ENCODE results near the gene EXOC6. TPM values are rescaled to one million over a fixed set of nuclear protein-coding genes. Genes with fewer than 3 reads are reported as not detected.
A peak's percentile ranks its signal among the peaks of the same experiment; 100 is the strongest.

The EXOC6 gene
- total and polyA plus RNA-seq, 8 donors = 1.7 to 21.3 (median 4.6) TPM

DNA sequence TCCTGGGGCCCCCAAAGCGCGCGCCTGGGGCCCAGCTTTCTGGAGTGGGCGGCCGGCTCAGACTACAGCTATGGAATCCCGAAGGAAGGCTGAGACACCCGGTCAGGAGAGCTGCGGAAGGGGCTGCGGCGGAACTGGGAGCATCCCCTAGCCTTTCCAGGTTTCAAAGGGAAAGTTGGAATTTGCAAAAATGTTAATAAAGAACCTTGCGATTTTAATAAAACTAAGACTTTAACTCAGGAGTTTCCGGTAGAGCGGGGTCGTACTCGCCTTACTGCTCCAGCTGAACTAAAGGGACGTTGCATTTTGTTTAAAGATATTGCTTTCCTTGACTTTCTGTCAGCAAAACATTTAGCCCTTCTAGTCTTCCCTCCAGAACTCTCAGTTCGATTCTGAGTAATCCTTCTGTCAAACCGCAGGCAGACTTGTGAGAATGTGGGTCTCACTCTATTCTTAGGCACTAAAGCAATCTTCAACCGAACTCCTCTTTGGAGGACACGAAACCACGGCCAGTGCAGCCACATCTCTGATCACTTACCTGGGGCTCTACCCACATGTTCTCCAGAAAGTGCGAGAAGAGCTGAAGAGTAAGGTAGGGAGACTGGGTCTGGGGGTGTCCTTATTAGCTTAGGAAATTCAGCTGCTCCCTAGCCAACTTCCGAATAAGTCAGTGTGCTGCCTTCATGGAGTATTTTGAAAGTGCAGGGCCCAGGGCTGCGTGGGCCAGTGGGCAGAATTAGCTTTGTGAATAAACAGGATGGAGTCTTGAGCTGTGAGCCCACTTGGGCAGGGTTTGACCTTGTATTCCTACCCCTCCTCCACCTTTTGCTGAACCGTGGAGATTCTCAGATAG is 227.3 kb downstream of the EXOC6 start:
- H3K4me1 ChIP-seq = peaks cover 41 to 51% (median 47%) of the 10 kb centered on the region in 4 donors
- TF ChIP-seq POLR2AphosphoS5 (IDR thresholded peaks at IDR 0.05) = no peak
- TF ChIP-seq EP300 (IDR thresholded peaks at IDR 0.05) = no peak
- TF ChIP-seq POLR2A (IDR thresholded peaks at IDR 0.05) = no peak
- TF ChIP-seq, protein P1, sequence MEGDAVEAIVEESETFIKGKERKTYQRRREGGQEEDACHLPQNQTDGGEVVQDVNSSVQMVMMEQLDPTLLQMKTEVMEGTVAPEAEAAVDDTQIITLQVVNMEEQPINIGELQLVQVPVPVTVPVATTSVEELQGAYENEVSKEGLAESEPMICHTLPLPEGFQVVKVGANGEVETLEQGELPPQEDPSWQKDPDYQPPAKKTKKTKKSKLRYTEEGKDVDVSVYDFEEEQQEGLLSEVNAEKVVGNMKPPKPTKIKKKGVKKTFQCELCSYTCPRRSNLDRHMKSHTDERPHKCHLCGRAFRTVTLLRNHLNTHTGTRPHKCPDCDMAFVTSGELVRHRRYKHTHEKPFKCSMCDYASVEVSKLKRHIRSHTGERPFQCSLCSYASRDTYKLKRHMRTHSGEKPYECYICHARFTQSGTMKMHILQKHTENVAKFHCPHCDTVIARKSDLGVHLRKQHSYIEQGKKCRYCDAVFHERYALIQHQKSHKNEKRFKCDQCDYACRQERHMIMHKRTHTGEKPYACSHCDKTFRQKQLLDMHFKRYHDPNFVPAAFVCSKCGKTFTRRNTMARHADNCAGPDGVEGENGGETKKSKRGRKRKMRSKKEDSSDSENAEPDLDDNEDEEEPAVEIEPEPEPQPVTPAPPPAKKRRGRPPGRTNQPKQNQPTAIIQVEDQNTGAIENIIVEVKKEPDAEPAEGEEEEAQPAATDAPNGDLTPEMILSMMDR (IDR thresholded peaks at IDR 0.05) = no peak
- peaks cover 24 to 96% (median 66%) of the 10 kb centered on the region in 3 donors for H3K27me3 ChIP-seq
- DNase-seq = no peak
- 17 to 25% (median 23%) methylated on average over 25 of the region's 25 CpGs for WGBS, 5 donors
- H3K36me3 ChIP-seq = no peaks in the 10 kb centered on the region
- H3K9me3 ChIP-seq = no peaks in the 10 kb centered on the region
- intact Hi-C loops (cut with DNase I; ENCODE audit: low total_unique reads) = loop anchor here (10.0 kb wide), 1 partner anchor 219 kb away; no protein-coding TSS in a partner anchor
- no peak overlapping the region for H3K27ac ChIP-seq
- peak overlapping the region in 1 of 4 donors; percentile 60 for H3K4me3 ChIP-seq

DNA sequence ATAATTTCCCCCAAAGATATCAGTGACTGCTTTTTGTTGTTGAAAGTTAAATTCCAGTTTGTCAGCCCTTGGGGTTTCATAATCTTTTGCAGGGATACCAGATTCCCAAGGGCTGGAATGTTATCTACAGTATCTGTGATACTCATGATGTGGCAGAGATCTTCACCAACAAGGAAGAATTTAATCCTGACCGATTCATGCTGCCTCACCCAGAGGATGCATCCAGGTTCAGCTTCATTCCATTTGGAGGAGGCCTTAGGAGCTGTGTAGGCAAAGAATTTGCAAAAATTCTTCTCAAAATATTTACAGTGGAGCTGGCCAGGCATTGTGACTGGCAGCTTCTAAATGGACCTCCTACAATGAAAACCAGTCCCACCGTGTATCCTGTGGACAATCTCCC is 228.6 kb downstream of the EXOC6 start:
- intact Hi-C loops (cut with DNase I; ENCODE audit: low total_unique reads) = loop anchor here (10.0 kb wide), 1 partner anchor 218 kb away; no protein-coding TSS in a partner anchor
- H3K27me3 ChIP-seq = peaks cover 24 to 95% (median 59%) of the 10 kb centered on the region in 3 donors
- H3K9me3 ChIP-seq = no peaks in the 10 kb centered on the region
- peaks cover 35 to 45% (median 42%) of the 10 kb centered on the region in 4 donors for H3K4me1 ChIP-seq
- no peak overlapping the region for H3K4me3 ChIP-seq
- TF ChIP-seq, protein P1 (IDR thresholded peaks at IDR 0.05) = no peak
- TF ChIP-seq EP300 (IDR thresholded peaks at IDR 0.05) (no peak), POLR2A (IDR thresholded peaks at IDR 0.05) (no peak), POLR2AphosphoS5 (IDR thresholded peaks at IDR 0.05) (no peak)
- DNase-seq = no peak
- 34 to 80% (median 55%) methylated on average over 2 of the region's 2 CpGs for WGBS, 5 donors
- H3K27ac ChIP-seq = no peak overlapping the region
- H3K36me3 ChIP-seq = no peaks in the 10 kb centered on the region

DNA sequence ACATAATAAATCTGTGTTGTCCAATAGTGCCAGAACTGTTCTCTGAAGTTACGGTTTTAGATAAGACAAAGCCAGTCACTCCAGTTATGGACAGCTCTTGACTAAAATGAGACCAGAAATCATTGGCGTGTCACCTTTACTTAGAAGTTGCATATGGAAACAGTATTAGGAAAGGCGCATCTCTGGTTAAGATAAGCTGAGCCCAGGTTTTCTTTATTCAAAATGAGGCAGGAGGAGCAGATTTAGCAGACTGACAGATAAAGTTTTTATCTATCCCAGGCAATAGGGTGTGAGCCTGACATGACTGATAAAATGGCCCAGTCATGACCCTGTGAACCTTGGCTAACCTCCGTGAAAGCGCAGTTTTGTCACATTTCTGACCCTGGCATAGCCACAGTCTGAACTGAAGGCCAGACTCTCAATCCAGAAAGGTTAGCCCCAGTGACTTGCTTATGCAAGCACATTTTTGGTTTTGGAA is 229.6 kb downstream of the EXOC6 start:
- Histone ChIP-seq H3K27ac (no peak overlapping the region), H3K4me1 (peaks cover 24 to 34% (median 32%) of the 10 kb centered on the region in 4 donors), H3K9me3 (no peaks in the 10 kb centered on the region), H3K27me3 (peaks cover 22 to 86% (median 49%) of the 10 kb centered on the region in 3 donors), H3K4me3 (no peak overlapping the region), H3K36me3 (no peaks in the 10 kb centered on the region)
- no peak for DNase-seq
- intact Hi-C loops (cut with DNase I; ENCODE audit: low total_unique reads) = loop anchor here (10.0 kb wide), 1 partner anchor 217 kb away; no protein-coding TSS in a partner anchor
- TF ChIP-seq POLR2AphosphoS5 (IDR thresholded peaks at IDR 0.05) = no peak
- TF ChIP-seq EP300 (IDR thresholded peaks at IDR 0.05) = no peak
- TF ChIP-seq, protein P1 (IDR thresholded peaks at IDR 0.05) = no peak
- TF ChIP-seq POLR2A (IDR thresholded peaks at IDR 0.05) = no peak
- 57 to 78% (median 67%) methylated on average over 5 of the region's 5 CpGs for WGBS, 5 donors

DNA sequence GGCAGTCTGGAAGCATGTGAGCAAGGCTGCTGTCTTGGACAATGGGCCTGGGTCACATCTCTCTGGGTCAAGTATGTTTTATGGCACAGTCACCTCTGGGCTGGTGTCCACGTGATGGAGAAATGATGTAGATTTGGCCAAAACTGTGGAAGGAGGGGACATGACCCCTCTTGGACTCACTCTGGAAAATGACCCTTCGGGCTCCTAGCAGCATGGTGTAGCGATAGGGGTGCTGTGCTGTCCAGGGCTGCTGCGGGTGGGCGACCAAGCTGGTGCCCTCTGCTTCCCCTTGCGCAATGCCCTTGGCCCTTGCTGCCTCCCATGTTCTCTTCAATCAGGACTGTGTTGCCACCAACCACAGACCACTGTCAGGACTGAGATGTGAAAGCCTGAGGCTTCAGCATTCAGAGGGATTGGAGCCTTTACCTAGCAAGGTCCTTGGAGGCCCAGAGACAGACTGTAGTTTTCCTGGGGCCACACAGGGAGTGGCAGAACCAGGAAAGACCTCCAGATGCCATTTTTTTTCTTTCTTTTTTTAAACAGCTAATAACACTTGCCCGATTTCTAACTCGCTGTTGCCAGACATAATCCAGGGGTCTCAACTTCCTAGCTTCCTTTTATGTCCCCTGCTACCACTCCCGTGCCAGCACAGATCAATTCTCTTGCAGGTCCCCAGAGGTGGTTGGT is 231.5 kb downstream of the EXOC6 start:
- TF ChIP-seq, protein P1 (IDR thresholded peaks at IDR 0.05) = no peak
- TF ChIP-seq POLR2AphosphoS5 (IDR thresholded peaks at IDR 0.05) = no peak
- no peak for TF ChIP-seq EP300 (IDR thresholded peaks at IDR 0.05)
- no peak for TF ChIP-seq POLR2A (IDR thresholded peaks at IDR 0.05)
- intact Hi-C loops (cut with DNase I; ENCODE audit: low total_unique reads) = loop anchor here (10.0 kb wide), 1 partner anchor 215 kb away; no protein-coding TSS in a partner anchor
- WGBS, 5 donors = 46 to 67% (median 58%) methylated on average over 8 to 9 of the region's 9 CpGs
- H3K4me1 ChIP-seq = peaks cover 5 to 15% (median 13%) of the 10 kb centered on the region in 4 donors
- no peaks in the 10 kb centered on the region for H3K36me3 ChIP-seq
- no peak for DNase-seq
- no peak overlapping the region for H3K27ac ChIP-seq
- no peaks in the 10 kb centered on the region for H3K9me3 ChIP-seq
- H3K4me3 ChIP-seq = no peak overlapping the region
- H3K27me3 ChIP-seq = peaks cover 4 to 67% (median 30%) of the 10 kb centered on the region in 3 donors
